ENCODE data around the gene TSHZ2. TPM values are rescaled to one million over a fixed set of nuclear protein-coding genes. Genes with fewer than 3 reads are reported as not detected.

TSHZ2 gene
- total and polyA plus RNA-seq, 11 donors: 1.8 to 12.1 (median 3.7) TPM

DNA sequence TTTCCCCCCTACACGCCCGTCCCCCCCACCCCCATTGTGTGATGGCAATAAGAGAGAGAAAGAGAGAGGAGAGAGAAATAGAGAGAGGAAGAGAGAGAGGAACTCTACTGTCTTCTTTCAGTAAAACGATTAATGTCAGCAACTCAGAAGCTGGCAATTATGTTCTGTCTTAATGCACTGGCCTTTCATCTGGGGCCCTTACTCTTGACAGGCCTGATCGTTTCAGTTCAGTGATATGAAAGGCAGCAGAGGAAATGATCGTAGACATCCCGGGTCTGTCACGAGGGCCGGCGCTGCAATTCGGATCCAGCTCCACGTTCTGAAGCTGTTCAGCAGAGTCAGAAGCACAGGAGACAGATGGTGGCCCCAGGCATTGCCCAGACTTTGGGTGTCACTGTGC, 312.5 kb downstream of the TSHZ2 start:
- ATAC-seq (no peak), DNase-seq (no peak)
- Histone ChIP-seq H3K4me1 (peaks cover 0 to 8% (median 0%) of the 10 kb centered on the region in 12 donors), H3K36me3 (no peaks in the 10 kb centered on the region), H3K27ac (no peak overlapping the region), H3K27me3 (no peaks in the 10 kb centered on the region), H3K4me3 (no peak overlapping the region), H3K9me3 (no peaks in the 10 kb centered on the region)
- intact Hi-C loops (cut with DNase I): no loop called here
- no peak for TF ChIP-seq POLR2A (IDR thresholded peaks at IDR 0.05)
- TF ChIP-seq, protein P1, sequence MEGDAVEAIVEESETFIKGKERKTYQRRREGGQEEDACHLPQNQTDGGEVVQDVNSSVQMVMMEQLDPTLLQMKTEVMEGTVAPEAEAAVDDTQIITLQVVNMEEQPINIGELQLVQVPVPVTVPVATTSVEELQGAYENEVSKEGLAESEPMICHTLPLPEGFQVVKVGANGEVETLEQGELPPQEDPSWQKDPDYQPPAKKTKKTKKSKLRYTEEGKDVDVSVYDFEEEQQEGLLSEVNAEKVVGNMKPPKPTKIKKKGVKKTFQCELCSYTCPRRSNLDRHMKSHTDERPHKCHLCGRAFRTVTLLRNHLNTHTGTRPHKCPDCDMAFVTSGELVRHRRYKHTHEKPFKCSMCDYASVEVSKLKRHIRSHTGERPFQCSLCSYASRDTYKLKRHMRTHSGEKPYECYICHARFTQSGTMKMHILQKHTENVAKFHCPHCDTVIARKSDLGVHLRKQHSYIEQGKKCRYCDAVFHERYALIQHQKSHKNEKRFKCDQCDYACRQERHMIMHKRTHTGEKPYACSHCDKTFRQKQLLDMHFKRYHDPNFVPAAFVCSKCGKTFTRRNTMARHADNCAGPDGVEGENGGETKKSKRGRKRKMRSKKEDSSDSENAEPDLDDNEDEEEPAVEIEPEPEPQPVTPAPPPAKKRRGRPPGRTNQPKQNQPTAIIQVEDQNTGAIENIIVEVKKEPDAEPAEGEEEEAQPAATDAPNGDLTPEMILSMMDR (IDR thresholded peaks at IDR 0.05): no peak
- 67 to 77% (median 74%) methylated on average over 11 of the region's 11 CpGs for WGBS, 4 donors

DNA sequence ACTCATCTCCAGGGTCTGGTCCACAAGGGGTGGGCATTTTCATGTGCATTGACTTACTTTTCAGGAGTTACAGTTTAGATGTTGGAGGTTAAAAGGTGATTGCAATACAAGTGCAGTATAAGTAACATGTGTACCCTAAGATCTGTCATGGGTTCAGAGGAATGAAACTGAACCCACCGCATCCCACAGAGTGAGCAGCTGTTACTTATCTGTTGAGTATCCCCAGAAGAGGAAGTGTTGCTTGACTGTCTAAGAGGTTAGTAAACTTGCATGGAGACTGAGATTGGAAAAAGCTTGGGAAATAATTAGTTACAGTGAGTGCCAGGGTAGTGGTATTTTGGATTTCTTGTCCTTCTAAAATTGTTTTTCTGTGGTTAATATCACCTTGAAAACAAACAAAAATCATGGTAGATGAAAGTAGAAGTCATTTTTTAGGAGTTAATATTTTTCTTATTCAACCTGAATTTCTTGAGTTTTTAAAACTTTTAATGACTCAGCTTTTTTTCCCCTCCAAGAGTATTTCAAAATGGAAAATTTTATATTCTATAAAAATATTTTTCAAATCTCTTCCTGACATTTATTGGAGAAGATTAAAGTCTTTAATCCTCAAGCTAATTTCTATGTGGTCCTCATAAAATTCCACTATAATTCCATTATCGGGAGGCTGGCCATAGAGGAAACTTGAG, 315.3 kb downstream of the TSHZ2 start:
- TF ChIP-seq POLR2A (IDR thresholded peaks at IDR 0.05): no peak
- TF ChIP-seq, protein P1 (IDR thresholded peaks at IDR 0.05): no peak
- intact Hi-C loops (cut with DNase I): no loop called here
- 71 to 79% (median 74%) methylated on average over 2 of the region's 2 CpGs for WGBS, 4 donors

DNA sequence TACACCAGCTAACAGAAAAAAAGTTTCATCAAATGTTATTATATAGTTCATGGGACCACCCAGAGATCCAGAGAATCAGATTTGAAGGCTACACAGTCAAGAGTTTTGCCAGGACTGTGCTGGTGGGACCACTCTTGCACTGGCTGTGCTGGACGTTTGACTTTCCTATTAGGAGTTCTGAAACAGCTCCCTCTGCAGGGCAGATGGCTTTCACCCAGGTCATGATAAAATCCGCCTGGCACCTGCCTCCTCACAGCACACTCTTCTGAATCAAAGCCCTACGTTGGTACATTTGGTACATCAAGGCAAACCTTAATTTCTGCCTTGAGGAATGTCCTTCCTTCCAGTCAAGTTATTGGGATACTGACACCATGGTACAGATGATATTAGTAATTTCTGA, 319.4 kb downstream of the TSHZ2 start:
- Histone ChIP-seq H3K4me1 (peaks cover 0 to 13% (median 0%) of the 10 kb centered on the region in 12 donors), H3K27ac (no peak overlapping the region), H3K27me3 (peaks cover 0 to under 1% (median 0%) of the 10 kb centered on the region in 9 donors), H3K9me3 (no peaks in the 10 kb centered on the region), H3K36me3 (no peaks in the 10 kb centered on the region), H3K4me3 (no peak overlapping the region)
- TF ChIP-seq, protein P1 (IDR thresholded peaks at IDR 0.05): peak in 1 of 12 donors; percentile 7
- no peak for TF ChIP-seq POLR2A (IDR thresholded peaks at IDR 0.05)
- 65 to 96% (median 85%) methylated on average over 3 of the region's 3 CpGs for WGBS, 4 donors
- intact Hi-C loops (cut with DNase I): no loop called here
- ATAC-seq (no peak), DNase-seq (no peak)

More for the DNA sequence above, 315.3 kb downstream of the TSHZ2 start:
- Histone ChIP-seq H3K36me3 (no peaks in the 10 kb centered on the region), H3K27ac (peak overlapping the region in 1 of 12 donors; percentile 24), H3K9me3 (no peaks in the 10 kb centered on the region), H3K27me3 (no peaks in the 10 kb centered on the region), H3K4me1 (peaks cover 0 to 8% (median 0%) of the 10 kb centered on the region in 12 donors), H3K4me3 (no peak overlapping the region)
- DNase-seq (no peak), ATAC-seq (no peak)

DNA sequence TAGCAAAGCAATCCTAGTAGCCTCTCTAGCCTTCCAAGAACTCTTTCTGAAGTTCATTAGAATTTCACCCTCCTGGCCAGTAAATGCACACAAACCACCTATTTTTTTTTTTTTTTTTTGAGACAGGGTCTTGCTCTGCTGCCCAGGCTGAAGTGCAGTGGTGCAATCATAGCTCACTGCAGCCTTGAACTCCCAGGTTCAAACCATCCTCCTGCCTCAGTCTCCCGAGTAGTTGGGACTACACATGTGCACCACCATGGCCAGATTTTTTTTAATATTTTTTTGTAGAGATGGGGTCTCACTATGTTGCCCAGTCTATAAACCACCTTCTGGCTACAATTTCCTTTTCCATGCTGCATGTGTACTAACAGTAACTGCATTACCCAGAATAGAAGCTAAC, 320.2 kb downstream of the TSHZ2 start:
- H3K36me3 ChIP-seq: no peaks in the 10 kb centered on the region
- H3K27ac ChIP-seq: no peak overlapping the region
- intact Hi-C loops (cut with DNase I): no loop called here
- no peak overlapping the region for H3K4me3 ChIP-seq
- peaks cover 0 to 4% (median 0%) of the 10 kb centered on the region in 9 donors for H3K27me3 ChIP-seq
- H3K4me1 ChIP-seq: peaks cover 0 to 11% (median 0%) of the 10 kb centered on the region in 12 donors
- no peaks in the 10 kb centered on the region for H3K9me3 ChIP-seq
- ATAC-seq (no peak), DNase-seq (no peak)
- WGBS, 4 donors: 86 to 98% (median 94%) methylated on average over 1 of the region's 1 CpG
- TF ChIP-seq, protein P1 (IDR thresholded peaks at IDR 0.05): no peak
- no peak for TF ChIP-seq POLR2A (IDR thresholded peaks at IDR 0.05)

Measured in heart left ventricle (tissue), 16 donors.